Mucosa of rectum (tissue), 2 donors: Measurements from ENCODE around the gene CFAP97D2.

Source experiments
- H3K27ac ChIP-seq, 2 donors: one replicate each; pipeline ENCODE4 v1.7.0; 2013; ENCODE audit warnings: inconsistent platforms in 2 of 2, low read depth in 2 of 2, low read length in 2 of 2
- H3K27me3 ChIP-seq, 2 donors: one replicate each; pipeline ENCODE4 v1.7.0; 2013; ENCODE audit warnings: low read length in 2 of 2; ENCODE audit not compliant: control insufficient read depth in 2 of 2, insufficient read depth in 2 of 2
- H3K36me3 ChIP-seq, 2 donors: one replicate each; pipeline ENCODE4 v1.7.0; 2013; ENCODE audit warnings: low read length in 2 of 2; ENCODE audit not compliant: control insufficient read depth in 2 of 2, insufficient read depth in 2 of 2
- H3K4me1 ChIP-seq, 2 donors: one replicate each; pipeline ENCODE4 v1.7.0; 2013; ENCODE audit warnings: low read length in 2 of 2, mild to moderate bottlenecking in 1 of 2; ENCODE audit not compliant: control insufficient read depth in 2 of 2, insufficient read depth in 2 of 2
- H3K4me3 ChIP-seq, 2 donors: one replicate each; pipeline ENCODE4 v1.7.0; 2013; ENCODE audit warnings: low read length in 2 of 2
- H3K9ac ChIP-seq, 2 donors: one replicate each; pipeline ENCODE4 v1.7.0; 2013; ENCODE audit warnings: low read length in 2 of 2, low read depth in 1 of 2, mild to moderate bottlenecking in 1 of 2
- H3K9me3 ChIP-seq, 2 donors: one replicate each; pipeline ENCODE4 v1.7.0; 2013; ENCODE audit warnings: low read length in 2 of 2; ENCODE audit not compliant: control insufficient read depth in 2 of 2
- donor health status: healthy.
- donor health status: Normal muscosa, but diverticular disease.

The CFAP97D2 gene

GRCh38 chr13:114230575-114230974 lies 51.5 kb downstream of the CFAP97D2 start:
- Histone ChIP-seq H3K27ac (no peak overlapping the region), H3K4me1 (peaks cover 0 to 3% of the 10 kb centered on the region in 2 donors), H3K36me3 (no peaks in the 10 kb centered on the region), H3K9me3 (no peaks in the 10 kb centered on the region), H3K27me3 (peaks cover 10 to 23% of the 10 kb centered on the region in 2 donors), H3K9ac (no peak overlapping the region), H3K4me3 (no peak overlapping the region)

- Histone ChIP-seq H3K27ac (no peak overlapping the region), H3K9ac (no peak overlapping the region), H3K27me3 (peaks cover 10 to 23% of the 10 kb centered on the region in 2 donors), H3K36me3 (peaks cover 0 to 3% of the 10 kb centered on the region in 2 donors), H3K4me1 (peaks cover 0 to 7% of the 10 kb centered on the region in 2 donors), H3K9me3 (no peaks in the 10 kb centered on the region), H3K4me3 (no peak overlapping the region)
These were observed 52.8 kb downstream of the CFAP97D2 start for GRCh38 chr13:114231886-114232285.

DNA sequence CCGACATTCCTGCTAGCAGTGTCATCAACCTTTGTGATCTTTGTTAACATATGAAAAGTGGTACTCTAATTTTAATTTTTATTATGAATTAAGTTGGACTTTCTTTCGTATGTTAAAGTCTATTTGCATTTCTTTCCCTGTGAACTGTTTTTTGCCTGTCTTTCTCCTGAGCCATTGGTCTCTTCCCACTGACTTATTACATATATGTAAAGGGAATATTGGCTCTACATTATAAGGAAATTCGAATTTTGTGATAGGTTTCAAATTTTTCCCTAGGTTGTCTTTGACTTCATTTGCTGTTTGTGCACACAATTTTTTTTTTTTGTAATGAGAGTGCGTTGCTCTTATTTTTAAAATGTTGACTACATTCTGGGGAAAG lies 55.2 kb downstream of the CFAP97D2 start:
- Histone ChIP-seq H3K9ac (peak overlapping the region in 1 of 2 donors; percentile 43), H3K27me3 (peaks cover 2 to 11% of the 10 kb centered on the region in 2 donors), H3K4me3 (peak overlapping the region; percentile 72 to 73), H3K9me3 (no peaks in the 10 kb centered on the region), H3K27ac (peak overlapping the region; percentile 91 to 92), H3K36me3 (peaks cover 17 to 25% of the 10 kb centered on the region in 2 donors), H3K4me1 (peaks cover 0 to 7% of the 10 kb centered on the region in 2 donors)

DNA sequence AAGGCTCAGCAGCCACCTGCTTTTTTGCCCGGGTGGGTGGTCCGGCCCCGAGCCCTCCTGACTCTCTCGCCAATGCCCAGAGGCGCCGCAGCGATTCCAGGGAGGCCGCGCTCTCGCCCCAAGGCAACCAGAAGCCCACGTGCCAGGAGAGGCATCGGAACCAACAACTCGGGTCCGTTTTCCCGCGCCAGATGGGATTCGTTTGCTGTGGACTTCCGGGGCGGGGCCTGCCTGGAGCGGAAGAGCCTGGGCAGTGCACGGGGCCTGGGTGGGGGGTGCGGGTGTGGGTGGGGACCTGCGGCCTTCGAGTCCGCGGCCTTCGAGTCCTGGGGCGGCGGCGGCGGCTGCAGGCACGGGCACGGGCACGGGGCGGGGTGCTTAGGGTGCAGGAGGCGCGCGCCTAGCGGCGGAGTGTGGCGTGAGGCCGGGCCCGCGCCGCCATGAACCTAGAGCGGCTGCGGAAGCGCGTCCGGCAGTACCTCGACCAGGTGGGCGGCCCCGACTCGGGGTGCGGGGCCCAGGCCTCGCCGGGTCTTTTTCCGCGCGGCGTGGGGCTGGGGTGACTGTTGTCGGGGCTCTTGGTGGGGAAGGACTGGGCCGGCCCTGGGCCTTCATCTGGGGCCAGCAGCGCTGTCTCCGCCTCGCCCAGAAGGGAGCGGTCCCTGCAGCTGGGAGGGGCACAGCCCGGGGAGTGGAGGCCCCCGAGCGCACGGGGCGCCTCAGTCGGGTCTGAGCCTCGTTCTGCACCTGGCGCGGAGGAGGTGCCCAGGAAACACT lies 55.8 kb downstream of the CFAP97D2 start, which contains the start of gene CDC16:
Gene CDC16 (plus strand): TSS at position 253 of the 777 bp plus-strand sequence. CDS start 188 bp downstream, at position 441.
- Histone ChIP-seq H3K4me3 (peak within 1 kb of the TSS; percentile 72 to 86), H3K27ac (peak within 1 kb of the TSS; percentile 91 to 92), H3K4me1 (peaks cover 0 to 7% of the 10 kb centered on the region in 2 donors), H3K36me3 (peaks cover 23 to 31% of the 10 kb centered on the region in 2 donors), H3K9me3 (no peaks in the 10 kb centered on the region), H3K27me3 (peaks cover 0 to 9% of the 10 kb centered on the region in 2 donors), H3K9ac (peak within 1 kb of the TSS; percentile 74 to 80)

DNA sequence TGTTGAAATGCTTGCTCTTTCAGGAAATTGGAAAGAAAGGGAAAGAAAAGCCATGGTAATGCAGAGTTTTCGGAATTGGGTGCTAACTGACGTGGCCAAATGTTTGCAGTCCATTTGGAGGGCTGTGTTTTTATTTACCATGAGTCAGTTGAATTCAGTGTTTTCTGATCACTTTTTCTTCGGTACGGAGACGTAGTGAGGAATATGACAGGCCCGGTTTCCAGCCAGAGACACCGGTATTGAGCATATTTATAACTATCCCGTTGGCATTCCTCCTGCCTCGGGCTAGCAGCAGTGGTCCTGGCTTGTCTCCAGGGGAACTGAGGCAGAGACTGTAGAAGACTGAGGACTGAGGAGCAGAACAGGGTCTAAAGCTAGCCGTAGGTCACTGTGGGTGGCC lies 56.6 kb downstream of the CFAP97D2 start:
- no peaks in the 10 kb centered on the region for H3K9me3 ChIP-seq
- peak overlapping the region; percentile 74 to 80 for H3K9ac ChIP-seq
- H3K27me3 ChIP-seq = peaks cover 0 to 4% of the 10 kb centered on the region in 2 donors
- H3K27ac ChIP-seq = peak overlapping the region in 1 of 2 donors; percentile 91
- H3K4me3 ChIP-seq = peak overlapping the region; percentile 72 to 86
- H3K36me3 ChIP-seq = peaks cover 25 to 36% of the 10 kb centered on the region in 2 donors
- peaks cover 0 to 7% of the 10 kb centered on the region in 2 donors for H3K4me1 ChIP-seq

- Histone ChIP-seq H3K27ac (no peak overlapping the region), H3K9ac (no peak overlapping the region), H3K9me3 (no peaks in the 10 kb centered on the region), H3K27me3 (peaks cover 0 to 4% of the 10 kb centered on the region in 2 donors), H3K36me3 (peaks cover 30 to 41% of the 10 kb centered on the region in 2 donors), H3K4me3 (peak overlapping the region; percentile 72 to 86), H3K4me1 (peaks cover 0 to 7% of the 10 kb centered on the region in 2 donors)
These were observed 57.2 kb downstream of the CFAP97D2 start for GRCh38 chr13:114236227-114236626.

GRCh38 chr13:114237415-114238112 lies 58.5 kb downstream of the CFAP97D2 start:
- H3K27me3 ChIP-seq = no peaks in the 10 kb centered on the region
- H3K4me1 ChIP-seq = peaks cover 0 to 7% of the 10 kb centered on the region in 2 donors
- H3K4me3 ChIP-seq = no peak overlapping the region
- H3K9me3 ChIP-seq = no peaks in the 10 kb centered on the region
- H3K27ac ChIP-seq = no peak overlapping the region
- peaks cover 40 to 55% of the 10 kb centered on the region in 2 donors for H3K36me3 ChIP-seq
- H3K9ac ChIP-seq = no peak overlapping the region

GRCh38 chr13:114241918-114242317 lies 62.9 kb downstream of the CFAP97D2 start:
- H3K9me3 ChIP-seq = no peaks in the 10 kb centered on the region
- H3K4me3 ChIP-seq = no peak overlapping the region
- H3K9ac ChIP-seq = no peak overlapping the region
- no peaks in the 10 kb centered on the region for H3K4me1 ChIP-seq
- H3K27ac ChIP-seq = no peak overlapping the region
- peaks cover 77 to 91% of the 10 kb centered on the region in 2 donors for H3K36me3 ChIP-seq
- H3K27me3 ChIP-seq = no peaks in the 10 kb centered on the region

DNA sequence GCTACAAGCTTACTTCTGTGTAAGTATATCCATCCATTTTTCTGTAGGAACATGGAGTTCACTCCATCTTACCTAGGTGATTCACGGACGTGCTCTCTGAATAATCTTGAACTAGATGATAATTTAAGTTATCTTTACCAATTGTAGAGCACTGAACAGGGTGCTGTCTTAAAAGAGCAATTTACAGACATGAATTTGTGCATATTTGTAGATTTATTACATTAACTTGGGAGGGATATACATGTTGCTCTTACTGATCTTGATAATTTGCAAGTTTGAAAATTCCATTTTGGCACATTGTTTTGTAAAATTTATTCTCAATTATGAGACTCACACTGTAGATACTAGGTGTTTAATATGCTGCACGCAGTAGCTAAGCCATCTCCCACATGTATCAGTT lies 64.9 kb downstream of the CFAP97D2 start:
- no peaks in the 10 kb centered on the region for H3K9me3 ChIP-seq
- H3K27ac ChIP-seq = no peak overlapping the region
- peaks cover 68 to 83% of the 10 kb centered on the region in 2 donors for H3K36me3 ChIP-seq
- H3K27me3 ChIP-seq = no peaks in the 10 kb centered on the region
- no peak overlapping the region for H3K9ac ChIP-seq
- H3K4me1 ChIP-seq = no peaks in the 10 kb centered on the region
- H3K4me3 ChIP-seq = no peak overlapping the region

- H3K9ac ChIP-seq = no peak overlapping the region
These were observed 65.6 kb downstream of the CFAP97D2 start for GRCh38 chr13:114244637-114245036.

More at GRCh38 chr13:114244637-114245036, 65.6 kb downstream of the CFAP97D2 start:
- H3K4me3 ChIP-seq = no peak overlapping the region
- no peaks in the 10 kb centered on the region for H3K9me3 ChIP-seq
- H3K4me1 ChIP-seq = no peaks in the 10 kb centered on the region
- peaks cover 61 to 83% of the 10 kb centered on the region in 2 donors for H3K36me3 ChIP-seq
- no peak overlapping the region for H3K27ac ChIP-seq
- H3K27me3 ChIP-seq = no peaks in the 10 kb centered on the region
